Embryonic facial prominence (tissue), 1 donor: Measurements from ENCODE around the gene C17orf107.

ENCODE experiments used
- DNase-seq: peaks from one replicate; pipeline ENCODE4 v3.0.0-alpha.2; 2016; ENCODE audit errors: extremely low spot score

The C17orf107 gene

DNA sequence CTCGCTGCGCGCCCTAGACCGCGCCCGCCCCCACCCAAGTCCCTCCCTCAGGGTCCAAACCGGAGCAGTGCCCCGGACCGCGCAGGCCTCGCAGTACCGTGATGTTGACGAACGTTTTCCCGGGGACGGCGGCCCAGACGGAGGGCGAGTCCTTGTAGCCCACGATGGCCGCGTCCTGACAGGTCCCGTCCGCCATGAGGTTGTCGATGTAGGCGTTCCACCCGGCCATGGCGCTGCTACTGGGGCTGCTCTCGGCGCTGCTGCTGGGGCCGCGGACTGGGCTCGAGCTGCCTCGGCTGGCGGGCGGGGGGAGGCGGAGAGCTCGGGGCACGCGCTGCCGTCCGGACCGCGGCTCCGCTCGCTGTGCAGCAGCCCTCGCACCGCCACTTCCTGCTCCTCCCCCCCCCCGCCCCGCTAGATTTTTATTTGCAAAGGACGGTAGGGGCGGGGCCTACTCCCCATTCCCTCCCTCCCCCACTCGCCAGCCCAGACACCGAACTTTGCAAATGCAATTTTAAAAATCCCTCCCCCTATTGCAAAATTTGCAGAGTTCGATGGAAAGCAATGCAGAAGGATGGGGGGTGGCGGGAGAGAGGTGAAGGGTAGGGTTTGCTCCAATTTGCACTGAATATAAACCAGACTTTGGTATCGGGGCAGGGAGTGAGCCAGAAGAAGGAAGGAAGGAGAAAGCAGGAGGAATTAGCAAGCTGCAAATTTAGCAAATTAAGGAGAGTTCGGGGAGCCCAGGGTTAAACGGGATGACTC lies 49.0 kb downstream of the C17orf107 start, which contains the start of gene PFN1:
PFN1 (minus strand) TSS at position 365 of the 765 bp plus-strand sequence; CDS start at position 229, 136 bp downstream.
- peak; percentile 88 for DNase-seq

DNA sequence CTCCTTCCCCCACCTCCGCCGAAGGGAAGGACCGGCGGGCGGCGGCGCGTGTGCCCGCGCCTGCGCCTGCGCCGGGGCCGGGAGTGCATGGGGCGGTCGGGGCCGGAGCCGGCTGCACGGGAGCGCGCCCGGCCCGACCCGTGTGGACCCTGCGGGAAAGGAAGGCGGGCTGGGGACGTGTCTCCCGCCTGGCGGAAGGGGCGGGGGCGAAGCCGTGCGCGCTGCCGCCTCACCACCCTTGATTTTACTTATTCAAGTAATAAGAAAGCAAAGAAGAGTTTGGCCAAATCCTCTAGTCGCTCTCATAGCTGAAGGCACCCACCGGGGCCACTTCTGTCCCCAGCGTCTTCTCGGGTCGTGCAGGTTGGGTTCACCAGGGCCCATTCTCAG lies 49.6 kb downstream of the C17orf107 start:
- DNase-seq: peak; percentile 80

DNA sequence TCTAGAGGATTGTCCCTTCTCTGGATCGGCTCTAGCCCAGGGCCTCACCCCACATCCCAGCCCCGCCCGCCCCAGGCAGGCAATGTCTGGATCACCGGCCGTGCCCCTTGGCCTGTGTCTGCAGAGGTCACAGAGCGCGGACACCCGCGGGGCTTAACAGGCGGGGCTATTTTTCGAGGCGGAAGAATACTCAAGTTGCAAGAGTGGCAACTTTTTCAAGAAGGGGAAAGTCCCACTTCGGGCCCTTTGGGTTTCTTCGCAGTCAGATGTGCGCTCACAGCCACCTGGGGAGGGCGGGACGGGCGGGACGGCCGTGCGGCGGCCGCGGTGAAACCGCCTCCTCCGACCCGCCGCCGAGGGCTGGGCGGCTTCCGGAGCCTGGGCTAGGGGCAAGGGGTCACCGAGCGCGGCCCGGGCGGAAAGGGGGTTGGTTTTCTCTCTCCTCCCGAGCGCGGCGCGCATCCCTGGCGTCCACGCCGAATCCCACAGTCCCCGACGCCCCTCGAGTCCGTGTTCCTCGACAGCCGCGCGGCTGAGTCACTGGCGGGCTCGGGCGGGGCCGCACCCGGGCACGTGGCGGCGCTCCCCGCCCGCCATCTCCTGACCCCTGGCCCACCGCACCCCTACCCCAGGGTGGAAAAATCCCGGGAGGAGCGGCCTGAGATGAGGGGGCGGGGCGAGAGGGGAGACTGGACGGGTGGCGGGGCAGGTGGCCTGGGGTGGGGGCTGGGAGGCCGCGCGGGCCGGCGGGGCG lies 50.2 kb downstream of the C17orf107 start:
- no peak for DNase-seq

DNA sequence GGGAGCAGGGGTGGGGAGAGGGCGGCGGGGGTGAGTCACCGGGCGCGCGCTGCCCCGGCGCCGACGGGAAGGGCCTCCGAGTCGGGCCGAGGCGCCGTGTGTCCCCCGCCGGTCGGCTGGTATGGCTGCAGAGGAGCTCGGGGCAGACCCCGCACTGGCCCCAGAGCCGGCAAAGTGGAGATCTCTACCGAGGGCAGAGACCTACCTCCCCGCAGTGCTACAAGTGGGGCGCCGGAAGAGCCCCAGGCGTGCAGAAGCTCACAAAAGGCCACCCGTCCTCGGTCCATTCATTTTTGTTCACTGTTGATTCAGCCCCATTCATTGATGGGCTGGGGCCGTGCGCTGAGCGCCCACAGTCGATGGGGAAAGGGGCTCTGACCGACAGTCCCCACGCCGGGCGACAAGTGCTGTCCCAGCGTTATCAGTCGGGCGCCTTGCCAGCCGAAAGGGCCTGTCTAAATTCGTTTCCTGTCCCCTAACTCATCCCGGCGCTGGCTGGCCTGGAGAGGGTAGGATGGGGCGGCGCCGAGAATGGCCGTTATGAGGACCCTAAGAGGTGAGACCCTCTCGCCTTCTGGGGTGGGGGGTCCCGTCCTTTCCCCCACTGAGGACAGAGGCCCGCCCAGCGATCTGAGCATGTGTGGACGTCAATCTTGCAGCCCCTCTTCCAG lies 50.9 kb downstream of the C17orf107 start:
- no peak for DNase-seq

GRCh38 chr17:4950746-4951204 lies 51.4 kb downstream of the C17orf107 start, which contains the start of gene ENO3:
ENO3 (plus strand) TSS chr17:4951119; CDS start chr17:4951830, 711 bp downstream.
- no peak for DNase-seq

DNA sequence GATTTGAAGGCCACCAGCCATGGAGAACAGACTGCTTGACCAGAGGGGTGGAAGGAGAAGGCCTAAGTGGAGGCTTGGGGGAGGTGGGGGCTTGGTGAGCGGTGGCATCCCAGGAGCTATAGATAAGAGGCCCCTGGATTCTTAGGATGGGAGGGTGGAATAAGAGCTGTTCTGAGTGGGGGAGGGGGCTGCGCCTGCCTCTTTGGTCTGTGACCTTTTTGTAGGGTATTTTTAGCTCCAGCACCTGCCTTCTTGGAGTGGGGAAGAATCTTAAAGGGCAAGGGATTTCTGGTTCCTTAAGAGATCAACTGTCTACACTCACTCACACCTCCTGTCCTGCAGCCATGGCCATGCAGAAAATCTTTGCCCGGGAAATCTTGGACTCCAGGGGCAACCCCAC lies 52.1 kb downstream of the C17orf107 start:
- DNase-seq: no peak
